ENCODE results near the gene SLC6A13.
"Not testable (repeated sequence)": the region's sequence is repeated elsewhere in the genome, so short reads cannot be mapped to it uniquely, and the experiment has no call there.

SLC6A13 gene

GRCh38 chr12:221736-222135, 40.9 kb downstream of the SLC6A13 start:
- H3K36me3 ChIP-seq (ENCODE audit: insufficient read depth, low read length) = no peaks in the 10 kb centered on the region
- no peak overlapping the region for H3K4me3 ChIP-seq (ENCODE audit: low read depth in 1 of 2, low read length in 2 of 2)
- H3K27me3 ChIP-seq (ENCODE audit: control insufficient read depth in 1 of 2, insufficient read depth in 2 of 2, low read length in 2 of 2) = peaks cover 0 to 9% of the 10 kb centered on the region in 2 donors

GRCh38 chr12:220946-221550, 41.6 kb downstream of the SLC6A13 start:
- Histone ChIP-seq H3K4me3 (ENCODE audit: low read depth in 1 of 2, low read length in 2 of 2) (no peak overlapping the region), H3K9me3 (ENCODE audit: low read length) (no peaks in the 10 kb centered on the region), H3K27me3 (ENCODE audit: control insufficient read depth in 1 of 2, insufficient read depth in 2 of 2, low read length in 2 of 2) (peaks cover 0 to 4% of the 10 kb centered on the region in 2 donors), H3K4me1 (ENCODE audit: insufficient read depth, low read length) (no peaks in the 10 kb centered on the region), H3K9ac (ENCODE audit: low read length) (no peak overlapping the region), H3K27ac (ENCODE audit: low read depth, low read length) (no peak overlapping the region), H3K36me3 (ENCODE audit: insufficient read depth, low read length) (no peaks in the 10 kb centered on the region)

More at GRCh38 chr12:221736-222135, 40.9 kb downstream of the SLC6A13 start:
- no peak overlapping the region for H3K9ac ChIP-seq (ENCODE audit: low read length)
- no peak overlapping the region for H3K27ac ChIP-seq (ENCODE audit: low read depth, low read length)
- no peaks in the 10 kb centered on the region for H3K4me1 ChIP-seq (ENCODE audit: insufficient read depth, low read length)
- H3K9me3 ChIP-seq (ENCODE audit: low read length) = no peaks in the 10 kb centered on the region

GRCh38 chr12:220491-220890, 42.1 kb downstream of the SLC6A13 start:
- peaks cover 0 to 4% of the 10 kb centered on the region in 2 donors for H3K27me3 ChIP-seq (ENCODE audit: control insufficient read depth in 1 of 2, insufficient read depth in 2 of 2, low read length in 2 of 2)
- H3K36me3 ChIP-seq (ENCODE audit: insufficient read depth, low read length) = no peaks in the 10 kb centered on the region
- no peaks in the 10 kb centered on the region for H3K4me1 ChIP-seq (ENCODE audit: insufficient read depth, low read length)
- H3K4me3 ChIP-seq (ENCODE audit: low read depth in 1 of 2, low read length in 2 of 2) = no peak overlapping the region
- H3K27ac ChIP-seq (ENCODE audit: low read depth, low read length) = no peak overlapping the region
- H3K9me3 ChIP-seq (ENCODE audit: low read length) = no peaks in the 10 kb centered on the region
- no peak overlapping the region for H3K9ac ChIP-seq (ENCODE audit: low read length)

DNA sequence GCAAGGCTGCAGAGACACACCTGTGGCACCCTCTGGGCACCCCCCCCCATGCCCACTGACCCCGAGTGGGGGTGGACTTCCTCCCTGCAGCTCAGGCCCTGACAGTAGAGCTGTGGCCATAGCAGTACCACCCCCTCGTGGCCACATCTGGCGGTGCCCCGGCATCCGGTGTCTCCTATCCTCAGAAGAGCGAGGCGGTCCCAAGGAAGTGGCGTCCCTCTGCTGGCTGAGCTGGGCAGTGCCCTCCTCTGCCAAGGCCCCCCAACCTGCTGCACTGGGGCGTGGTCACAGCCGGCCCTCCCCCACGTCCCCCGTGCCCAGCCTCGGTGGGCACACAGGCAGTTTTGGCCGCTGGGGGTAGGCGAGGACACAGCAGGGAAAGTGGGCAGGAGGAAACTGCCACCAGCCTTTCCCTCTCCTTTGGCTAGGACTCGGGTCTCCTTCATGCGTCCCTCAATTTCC, 42.7 kb downstream of the SLC6A13 start:
- H3K4me1 ChIP-seq (ENCODE audit: insufficient read depth, low read length) = no peaks in the 10 kb centered on the region
- H3K27ac ChIP-seq (ENCODE audit: low read depth, low read length) = no peak overlapping the region
- H3K9ac ChIP-seq (ENCODE audit: low read length) = no peak overlapping the region
- no peaks in the 10 kb centered on the region for H3K9me3 ChIP-seq (ENCODE audit: low read length)
- H3K27me3 ChIP-seq (ENCODE audit: control insufficient read depth in 1 of 2, insufficient read depth in 2 of 2, low read length in 2 of 2) = peaks cover 0 to 4% of the 10 kb centered on the region in 2 donors
- no peak overlapping the region for H3K4me3 ChIP-seq (ENCODE audit: low read depth in 1 of 2, low read length in 2 of 2)
- H3K36me3 ChIP-seq (ENCODE audit: insufficient read depth, low read length) = no peaks in the 10 kb centered on the region

GRCh38 chr12:218728-219590, 43.7 kb downstream of the SLC6A13 start:
- Histone ChIP-seq H3K4me3 (ENCODE audit: low read depth in 1 of 2, low read length in 2 of 2) (no peak overlapping the region), H3K9me3 (ENCODE audit: low read length) (no peaks in the 10 kb centered on the region), H3K4me1 (ENCODE audit: insufficient read depth, low read length) (no peaks in the 10 kb centered on the region), H3K27me3 (ENCODE audit: control insufficient read depth in 1 of 2, insufficient read depth in 2 of 2, low read length in 2 of 2) (peaks cover 0 to 9% of the 10 kb centered on the region in 2 donors), H3K9ac (ENCODE audit: low read length) (no peak overlapping the region), H3K36me3 (ENCODE audit: insufficient read depth, low read length) (no peaks in the 10 kb centered on the region), H3K27ac (ENCODE audit: low read depth, low read length) (no peak overlapping the region)

- Histone ChIP-seq H3K36me3 (ENCODE audit: insufficient read depth, low read length) (no peaks in the 10 kb centered on the region), H3K4me1 (ENCODE audit: insufficient read depth, low read length) (no peaks in the 10 kb centered on the region), H3K4me3 (ENCODE audit: low read depth in 1 of 2, low read length in 2 of 2) (no peak overlapping the region), H3K27ac (ENCODE audit: low read depth, low read length) (no peak overlapping the region), H3K27me3 (ENCODE audit: control insufficient read depth in 1 of 2, insufficient read depth in 2 of 2, low read length in 2 of 2) (peaks cover 0 to 14% of the 10 kb centered on the region in 2 donors), H3K9ac (ENCODE audit: low read length) (no peak overlapping the region), H3K9me3 (ENCODE audit: low read length) (no peaks in the 10 kb centered on the region)
These were observed 44.4 kb downstream of the SLC6A13 start for GRCh38 chr12:218221-218620.

GRCh38 chr12:217029-217428, 45.6 kb downstream of the SLC6A13 start:
- H3K4me3 ChIP-seq (ENCODE audit: low read depth in 1 of 2, low read length in 2 of 2) = not testable (repeated sequence)

GRCh38 chr12:215116-215515, 47.5 kb downstream of the SLC6A13 start:
- Histone ChIP-seq H3K9me3 (ENCODE audit: low read length) (no peaks in the 10 kb centered on the region), H3K27ac (ENCODE audit: low read depth, low read length) (no peak overlapping the region), H3K4me3 (ENCODE audit: low read depth in 1 of 2, low read length in 2 of 2) (no peak overlapping the region), H3K4me1 (ENCODE audit: insufficient read depth, low read length) (no peaks in the 10 kb centered on the region), H3K36me3 (ENCODE audit: insufficient read depth, low read length) (no peaks in the 10 kb centered on the region), H3K9ac (ENCODE audit: low read length) (no peak overlapping the region), H3K27me3 (ENCODE audit: control insufficient read depth in 1 of 2, insufficient read depth in 2 of 2, low read length in 2 of 2) (peaks cover 0 to 28% of the 10 kb centered on the region in 2 donors)

More at GRCh38 chr12:217029-217428, 45.6 kb downstream of the SLC6A13 start:
- not testable (repeated sequence) for H3K9ac ChIP-seq (ENCODE audit: low read length); H3K4me1 ChIP-seq (ENCODE audit: insufficient read depth, low read length); H3K9me3 ChIP-seq (ENCODE audit: low read length); H3K27ac ChIP-seq (ENCODE audit: low read depth, low read length); H3K36me3 ChIP-seq (ENCODE audit: insufficient read depth, low read length)
- H3K27me3 ChIP-seq (ENCODE audit: control insufficient read depth in 1 of 2, insufficient read depth in 2 of 2, low read length in 2 of 2) = peaks cover 0 to 21% of the 10 kb centered on the region in 2 donors

- H3K4me1 ChIP-seq (ENCODE audit: insufficient read depth, low read length) = no peaks in the 10 kb centered on the region
- H3K4me3 ChIP-seq (ENCODE audit: low read depth in 1 of 2, low read length in 2 of 2) = no peak within 1 kb of the TSS
- no peak within 1 kb of the TSS for H3K9ac ChIP-seq (ENCODE audit: low read length)
- H3K27ac ChIP-seq (ENCODE audit: low read depth, low read length) = no peak within 1 kb of the TSS
- H3K9me3 ChIP-seq (ENCODE audit: low read length) = no peaks in the 10 kb centered on the region
- H3K27me3 ChIP-seq (ENCODE audit: control insufficient read depth in 1 of 2, insufficient read depth in 2 of 2, low read length in 2 of 2) = peaks cover 0 to 34% of the 10 kb centered on the region in 2 donors
- no peaks in the 10 kb centered on the region for H3K36me3 ChIP-seq (ENCODE audit: insufficient read depth, low read length)
These were observed 48.5 kb downstream of the SLC6A13 start, which contains the start of gene SLC6A12 for GRCh38 chr12:214003-214741. Gene SLC6A12, minus strand, starts transcription at chr12:214157. Its CDS starts 4,171 bp downstream, at chr12:209986.

DNA sequence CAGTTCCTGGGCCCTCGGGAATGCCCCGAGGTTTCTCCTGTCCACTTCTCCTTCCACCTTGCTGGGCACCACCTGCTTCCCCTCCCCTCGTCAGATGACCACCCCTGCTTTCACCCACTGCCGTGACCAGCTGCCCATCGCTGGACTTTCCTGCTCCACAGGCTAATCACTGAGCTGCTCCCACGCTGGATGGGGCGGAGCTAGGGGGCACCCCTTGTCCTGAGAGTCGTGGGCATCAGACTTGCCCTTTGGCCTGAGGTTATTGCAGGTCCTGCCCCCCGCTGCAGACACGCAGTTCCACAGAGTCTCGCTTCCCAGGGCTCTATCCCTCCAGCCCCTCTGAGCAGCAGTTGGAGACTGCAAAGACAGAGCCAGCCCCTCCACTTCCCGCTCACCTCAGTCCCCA, 49.1 kb downstream of the SLC6A13 start:
- H3K27me3 ChIP-seq (ENCODE audit: control insufficient read depth in 1 of 2, insufficient read depth in 2 of 2, low read length in 2 of 2) = peaks cover 0 to 38% of the 10 kb centered on the region in 2 donors

More for the DNA sequence above, 49.1 kb downstream of the SLC6A13 start:
- no peaks in the 10 kb centered on the region for H3K36me3 ChIP-seq (ENCODE audit: insufficient read depth, low read length)
- no peak overlapping the region for H3K27ac ChIP-seq (ENCODE audit: low read depth, low read length)
- H3K4me3 ChIP-seq (ENCODE audit: low read depth in 1 of 2, low read length in 2 of 2) = no peak overlapping the region
- H3K4me1 ChIP-seq (ENCODE audit: insufficient read depth, low read length) = no peaks in the 10 kb centered on the region
- H3K9me3 ChIP-seq (ENCODE audit: low read length) = no peaks in the 10 kb centered on the region
- H3K9ac ChIP-seq (ENCODE audit: low read length) = no peak overlapping the region

Measured in muscle layer of colon (tissue), 2 donors.